Upper lobe of left lung (tissue), 4 donors: ENCODE results near the gene NKX2-8.
"Not testable (repeated sequence)": the region's sequence is repeated elsewhere in the genome, so short reads cannot be mapped to it uniquely, and the experiment has no call there.

Source experiments
- CTCF ChIP-seq, 6 experiments: fragments of 450-650 bp in 4 of 6; fragments of 200-600 bp in 2 of 6; sonication (generic) in 2 of 6; IDR thresholded peaks; one replicate each; pipeline ENCODE4 v1.5.1; 2016 to 2019; ENCODE audit warnings: antibody characterized with exemption in 6 of 6
- EP300 ChIP-seq, 4 donors: sonication (generic); formaldehyde crosslinking; IDR thresholded peaks; one replicate each; pipeline ENCODE4 v1.5.1; 2017; ENCODE audit warnings: antibody characterized with exemption in 4 of 4, control low read depth in 2 of 4
- POLR2A ChIP-seq, 4 donors: fragments of 450-650 bp; IDR thresholded peaks; one replicate each; pipeline ENCODE4 v1.5.1; 2016 to 2017; ENCODE audit warnings: antibody characterized with exemption in 4 of 4, mild to moderate bottlenecking in 2 of 4

- not testable (repeated sequence) for TF ChIP-seq CTCF, POLR2A, EP300 (IDR thresholded peaks at IDR 0.05)
Measured at GRCh38 chr14:36544280-36544679, 38.1 kb downstream of the NKX2-8 start.
